Measurements from ENCODE around the gene SURF6. TPM values are rescaled to one million over a fixed set of nuclear protein-coding genes. Genes with fewer than 3 reads are reported as not detected.
A peak's percentile ranks its signal among the peaks of the same experiment; 100 is the strongest.

The SURF6 gene
- polyA plus RNA-seq, 1 experiment: 6.2 TPM

GRCh38 chr9:133345596-133345995, 9.6 kb upstream of the SURF6 start:
- ChIA-PET CTCF (no interaction called here), POLR2A (no interaction called here)
- Histone ChIP-seq H3K4me3 (ENCODE audit: low read depth, low read length) (no peak overlapping the region), H3K27ac (ENCODE audit: low read depth, low read length) (no peak overlapping the region), H3K9me3 (ENCODE audit: control insufficient read depth, insufficient read depth, low read length) (peaks cover 5% of the 10 kb centered on the region; the same call in 1 of the 2 replicates), H3K27me3 (ENCODE audit: control insufficient read depth, insufficient read depth, low read length) (no peaks in the 10 kb centered on the region)
- no peak for DNase-seq (ENCODE audit: low read depth, low spot score)
- TF ChIP-seq, protein P1, sequence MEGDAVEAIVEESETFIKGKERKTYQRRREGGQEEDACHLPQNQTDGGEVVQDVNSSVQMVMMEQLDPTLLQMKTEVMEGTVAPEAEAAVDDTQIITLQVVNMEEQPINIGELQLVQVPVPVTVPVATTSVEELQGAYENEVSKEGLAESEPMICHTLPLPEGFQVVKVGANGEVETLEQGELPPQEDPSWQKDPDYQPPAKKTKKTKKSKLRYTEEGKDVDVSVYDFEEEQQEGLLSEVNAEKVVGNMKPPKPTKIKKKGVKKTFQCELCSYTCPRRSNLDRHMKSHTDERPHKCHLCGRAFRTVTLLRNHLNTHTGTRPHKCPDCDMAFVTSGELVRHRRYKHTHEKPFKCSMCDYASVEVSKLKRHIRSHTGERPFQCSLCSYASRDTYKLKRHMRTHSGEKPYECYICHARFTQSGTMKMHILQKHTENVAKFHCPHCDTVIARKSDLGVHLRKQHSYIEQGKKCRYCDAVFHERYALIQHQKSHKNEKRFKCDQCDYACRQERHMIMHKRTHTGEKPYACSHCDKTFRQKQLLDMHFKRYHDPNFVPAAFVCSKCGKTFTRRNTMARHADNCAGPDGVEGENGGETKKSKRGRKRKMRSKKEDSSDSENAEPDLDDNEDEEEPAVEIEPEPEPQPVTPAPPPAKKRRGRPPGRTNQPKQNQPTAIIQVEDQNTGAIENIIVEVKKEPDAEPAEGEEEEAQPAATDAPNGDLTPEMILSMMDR (IDR thresholded peaks at IDR 0.05; ENCODE audit: low read depth, low read length): no peak

DNA sequence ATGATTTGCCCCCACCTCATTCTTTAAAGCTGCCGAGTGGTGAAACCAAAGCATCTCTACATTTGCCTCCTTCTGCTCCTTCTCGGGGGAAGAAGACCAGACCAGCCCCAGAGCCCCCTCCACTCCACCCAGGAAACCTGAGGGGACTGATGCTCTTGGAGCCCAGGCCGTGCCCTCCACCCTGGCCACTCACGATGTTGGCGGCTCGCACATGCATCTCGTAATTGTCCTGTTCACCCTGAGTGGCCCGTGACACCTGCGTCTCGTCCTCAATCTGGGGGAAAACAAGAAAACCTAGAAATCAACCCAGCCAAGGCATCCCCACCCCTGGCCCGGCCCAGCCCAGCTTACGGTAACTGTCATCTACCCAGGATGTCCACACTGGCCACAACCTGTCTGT, 9.0 kb upstream of the SURF6 start:
- Histone ChIP-seq H3K9me3 (ENCODE audit: control insufficient read depth, insufficient read depth, low read length) (peaks cover 5% of the 10 kb centered on the region; the same call in 1 of the 2 replicates), H3K27ac (ENCODE audit: low read depth, low read length) (no peak overlapping the region), H3K27me3 (ENCODE audit: control insufficient read depth, insufficient read depth, low read length) (no peaks in the 10 kb centered on the region), H3K4me3 (ENCODE audit: low read depth, low read length) (no peak overlapping the region)
- ChIA-PET CTCF (no interaction called here), POLR2A (no interaction called here)
- TF ChIP-seq, protein P1 (IDR thresholded peaks at IDR 0.05; ENCODE audit: low read depth, low read length): no peak
- no peak for DNase-seq (ENCODE audit: low read depth, low spot score)

- Histone ChIP-seq H3K27me3 (ENCODE audit: control insufficient read depth, insufficient read depth, low read length) (no peaks in the 10 kb centered on the region), H3K9me3 (ENCODE audit: control insufficient read depth, insufficient read depth, low read length) (peaks cover 5% of the 10 kb centered on the region; the same call in 1 of the 2 replicates), H3K27ac (ENCODE audit: low read depth, low read length) (no peak overlapping the region), H3K4me3 (ENCODE audit: low read depth, low read length) (no peak overlapping the region)
- TF ChIP-seq, protein P1 (IDR thresholded peaks at IDR 0.05; ENCODE audit: low read depth, low read length): no peak
- ChIA-PET CTCF (no interaction called here), POLR2A (no interaction called here)
- no peak for DNase-seq (ENCODE audit: low read depth, low spot score)
Measured at GRCh38 chr9:133344071-133344470, 8.1 kb upstream of the SURF6 start.

DNA sequence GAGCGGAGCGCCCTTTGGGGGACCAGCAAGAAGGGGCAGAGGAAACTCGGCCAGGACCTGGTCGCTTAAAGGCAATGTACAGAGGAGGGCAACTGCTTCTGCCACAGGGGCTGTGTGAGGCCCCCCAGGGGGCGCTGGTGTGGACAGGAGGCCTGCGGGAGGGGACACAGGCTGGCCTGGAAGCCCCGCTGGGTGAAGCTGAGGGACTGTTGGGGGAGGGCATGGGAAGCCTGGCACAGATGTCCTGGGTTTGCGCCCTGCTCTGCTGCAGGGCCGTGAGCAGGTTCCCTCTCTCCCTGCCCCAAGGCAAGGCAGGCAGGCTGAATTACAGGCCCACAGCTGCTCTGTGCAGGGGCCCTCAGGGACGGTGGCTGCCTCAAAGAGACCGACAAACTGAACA, 6.6 kb upstream of the SURF6 start:
- ChIA-PET CTCF (interaction anchor here (0.6 to 1.2 kb wide), 2 partner anchors 13 to 1051 kb away, joined by 4 read pairs; no protein-coding TSS in a partner anchor), POLR2A (no interaction called here)
- Histone ChIP-seq H3K27ac (ENCODE audit: low read depth, low read length) (no peak overlapping the region), H3K9me3 (ENCODE audit: control insufficient read depth, insufficient read depth, low read length) (no peaks in the 10 kb centered on the region), H3K27me3 (ENCODE audit: control insufficient read depth, insufficient read depth, low read length) (no peaks in the 10 kb centered on the region), H3K4me3 (ENCODE audit: low read depth, low read length) (no peak overlapping the region)
- no peak for DNase-seq (ENCODE audit: low read depth, low spot score)
- TF ChIP-seq, protein P1 (IDR thresholded peaks at IDR 0.05; ENCODE audit: low read depth, low read length): peak; percentile 25

- no peak for DNase-seq (ENCODE audit: low read depth, low spot score)
- H3K27me3 ChIP-seq (ENCODE audit: control insufficient read depth, insufficient read depth, low read length): no peaks in the 10 kb centered on the region
- POLR2A ChIA-PET: no interaction called here
- TF ChIP-seq, protein P1 (IDR thresholded peaks at IDR 0.05; ENCODE audit: low read depth, low read length): no peak
- no peaks in the 10 kb centered on the region for H3K9me3 ChIP-seq (ENCODE audit: control insufficient read depth, insufficient read depth, low read length)
- no peak overlapping the region for H3K27ac ChIP-seq (ENCODE audit: low read depth, low read length)
- CTCF ChIA-PET: interaction anchor here (1.2 kb wide), 1 partner anchor 12 kb away, joined by 4 read pairs; no protein-coding TSS in a partner anchor
- H3K4me3 ChIP-seq (ENCODE audit: low read depth, low read length): no peak overlapping the region
Measured at GRCh38 chr9:133342069-133342406, 6.0 kb upstream of the SURF6 start.

Measured in AG04450 (cell line).